Measurements from ENCODE around the gene KDF1.
"Not testable (repeated sequence)": the region's sequence is repeated elsewhere in the genome, so short reads cannot be mapped to it uniquely, and the experiment has no call there.

Gene KDF1

GRCh38 chr1:26991310-26992116, 31.2 kb upstream of the KDF1 start:
- no peak for TF ChIP-seq ZFX (IDR thresholded peaks at IDR 0.05)
- no peak for TF ChIP-seq CTCF (conservative IDR thresholded peaks at IDR 0.05)
- no peak overlapping the region for H3K27ac ChIP-seq

- H3K27ac ChIP-seq, result not testable (repeated sequence)
These were observed 29.3 kb upstream of the KDF1 start for GRCh38 chr1:26989403-26990109.

- no peak for TF ChIP-seq CTCF (conservative IDR thresholded peaks at IDR 0.05)
- TF ChIP-seq ZFX (IDR thresholded peaks at IDR 0.05), result no peak
- no peak overlapping the region for H3K27ac ChIP-seq
These were observed 26.4 kb upstream of the KDF1 start for GRCh38 chr1:26986658-26987057.

- no peak overlapping the region for H3K27ac ChIP-seq
- TF ChIP-seq ZFX (IDR thresholded peaks at IDR 0.05) (no peak), CTCF (conservative IDR thresholded peaks at IDR 0.05) (no peak)
These were observed 24.0 kb upstream of the KDF1 start for GRCh38 chr1:26984291-26984690.

GRCh38 chr1:26983863-26984262, 23.6 kb upstream of the KDF1 start:
- TF ChIP-seq CTCF (conservative IDR thresholded peaks at IDR 0.05) (no peak), ZFX (IDR thresholded peaks at IDR 0.05) (no peak)
- no peak overlapping the region for H3K27ac ChIP-seq

- H3K27ac ChIP-seq, result no peak overlapping the region
- TF ChIP-seq ZFX (IDR thresholded peaks at IDR 0.05), result no peak
- TF ChIP-seq CTCF (conservative IDR thresholded peaks at IDR 0.05), result no peak
These were observed 21.0 kb upstream of the KDF1 start for GRCh38 chr1:26981146-26981846.

- no peak overlapping the region for H3K27ac ChIP-seq
- TF ChIP-seq CTCF (conservative IDR thresholded peaks at IDR 0.05) (no peak), ZFX (IDR thresholded peaks at IDR 0.05) (no peak)
These were observed 18.6 kb upstream of the KDF1 start for GRCh38 chr1:26978901-26979300.
